Measurements from ENCODE around the gene KRTAP19-6. TPM values are rescaled to one million over a fixed set of nuclear protein-coding genes. Genes with fewer than 3 reads are reported as not detected.

KRTAP19-6 gene
- total RNA-seq, 1 donor from 2014 or later = not detected

- ATAC-seq (ENCODE audit: low read depth) (no peak), DNase-seq (no peak)
- H3K27me3 Mint-ChIP-seq = no peaks in the 10 kb centered on the region
- no peaks in the 10 kb centered on the region for H3K36me3 Mint-ChIP-seq (ENCODE audit: low read depth)
- TF ChIP-seq, protein P1, sequence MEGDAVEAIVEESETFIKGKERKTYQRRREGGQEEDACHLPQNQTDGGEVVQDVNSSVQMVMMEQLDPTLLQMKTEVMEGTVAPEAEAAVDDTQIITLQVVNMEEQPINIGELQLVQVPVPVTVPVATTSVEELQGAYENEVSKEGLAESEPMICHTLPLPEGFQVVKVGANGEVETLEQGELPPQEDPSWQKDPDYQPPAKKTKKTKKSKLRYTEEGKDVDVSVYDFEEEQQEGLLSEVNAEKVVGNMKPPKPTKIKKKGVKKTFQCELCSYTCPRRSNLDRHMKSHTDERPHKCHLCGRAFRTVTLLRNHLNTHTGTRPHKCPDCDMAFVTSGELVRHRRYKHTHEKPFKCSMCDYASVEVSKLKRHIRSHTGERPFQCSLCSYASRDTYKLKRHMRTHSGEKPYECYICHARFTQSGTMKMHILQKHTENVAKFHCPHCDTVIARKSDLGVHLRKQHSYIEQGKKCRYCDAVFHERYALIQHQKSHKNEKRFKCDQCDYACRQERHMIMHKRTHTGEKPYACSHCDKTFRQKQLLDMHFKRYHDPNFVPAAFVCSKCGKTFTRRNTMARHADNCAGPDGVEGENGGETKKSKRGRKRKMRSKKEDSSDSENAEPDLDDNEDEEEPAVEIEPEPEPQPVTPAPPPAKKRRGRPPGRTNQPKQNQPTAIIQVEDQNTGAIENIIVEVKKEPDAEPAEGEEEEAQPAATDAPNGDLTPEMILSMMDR (IDR thresholded peaks at IDR 0.05) = no peak
- H3K4me1 Mint-ChIP-seq = no peaks in the 10 kb centered on the region
- no peak within 1 kb of the TSS for H3K4me3 Mint-ChIP-seq
- ChIA-PET CTCF (no interaction called here), POLR2A (no interaction called here)
- H3K27ac Mint-ChIP-seq = no peak within 1 kb of the TSS
- intact Hi-C loops (cut with micrococcal nuclease) = no loop called here
- H3K9me3 Mint-ChIP-seq = peaks cover 5% of the 10 kb centered on the region
These were observed 39.6 kb downstream of the KRTAP19-6 start, which contains the start of gene KRTAP19-5 for GRCh38 chr21:30502041-30502440. Gene KRTAP19-5, minus strand, starts transcription at chr21:30502141. Its CDS starts 51 bp downstream, at chr21:30502090.

DNA sequence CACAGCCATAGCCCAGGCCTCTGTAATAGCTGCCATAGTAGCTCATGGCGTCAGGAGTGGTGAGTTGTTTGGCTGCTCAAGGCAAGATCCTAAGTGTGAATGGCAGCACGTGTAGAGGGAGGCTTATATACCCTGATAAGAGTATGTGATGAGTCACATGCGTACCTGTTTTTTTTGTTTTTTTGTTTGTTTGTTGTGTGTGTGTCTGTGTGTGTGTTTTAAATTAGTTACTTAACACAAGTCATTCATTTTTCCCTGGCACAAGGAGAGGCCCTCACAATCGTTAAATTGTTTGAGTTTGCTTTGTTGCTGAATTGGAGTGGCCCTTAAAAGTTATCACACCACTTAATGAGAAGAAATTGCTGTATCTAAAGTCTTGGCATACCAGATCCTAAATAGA, 44.6 kb downstream of the KRTAP19-6 start, which contains the start of gene KRTAP19-4:
KRTAP19-4 (minus strand) TSS at position 101 of the 400 bp plus-strand sequence; CDS start at position 46, 55 bp downstream.
- no peak within 1 kb of the TSS for H3K4me3 Mint-ChIP-seq
- intact Hi-C loops (cut with micrococcal nuclease) = loop anchor here (10.0 kb wide), 1 partner anchor 52 kb away; the partner anchor contains the start of gene KRTAP15-1
- peaks cover 5% of the 10 kb centered on the region for H3K9me3 Mint-ChIP-seq
- TF ChIP-seq, protein P1 (IDR thresholded peaks at IDR 0.05) = no peak
- DNase-seq (no peak), ATAC-seq (ENCODE audit: low read depth) (no peak)
- ChIA-PET CTCF (no interaction called here), POLR2A (no interaction called here)
- no peaks in the 10 kb centered on the region for H3K36me3 Mint-ChIP-seq (ENCODE audit: low read depth)
- no peaks in the 10 kb centered on the region for H3K4me1 Mint-ChIP-seq
- no peaks in the 10 kb centered on the region for H3K27me3 Mint-ChIP-seq
- no peak within 1 kb of the TSS for H3K27ac Mint-ChIP-seq

DNA sequence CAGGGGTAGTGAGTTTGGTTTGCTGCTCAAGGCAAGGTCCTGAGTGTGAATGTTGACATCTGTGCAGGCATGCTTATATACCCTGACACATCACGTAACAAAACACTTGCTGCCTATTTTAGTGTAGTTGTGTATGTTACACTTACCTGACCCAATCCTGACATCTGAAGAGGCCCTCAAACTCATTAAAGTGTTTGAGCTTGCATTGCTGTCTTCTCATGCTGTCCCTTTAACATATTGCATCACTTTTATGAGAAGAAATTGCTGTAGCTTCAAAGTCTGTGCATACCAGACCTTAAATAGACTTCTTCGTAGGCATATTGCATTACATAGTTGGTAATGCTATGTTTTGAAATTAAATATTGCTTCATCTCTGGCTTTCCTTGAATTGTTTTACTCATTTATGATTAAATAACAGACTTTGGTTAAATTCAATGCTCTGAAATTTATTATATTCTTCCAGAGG, 49.7 kb downstream of the KRTAP19-6 start, which contains the start of gene KRTAP19-3:
KRTAP19-3 (minus strand) TSS at position 51 of the 466 bp plus-strand sequence. CDS start 56 bp downstream, outside the sequence.
- Mint-ChIP-seq H3K27me3 (no peaks in the 10 kb centered on the region), H3K36me3 (ENCODE audit: low read depth) (no peaks in the 10 kb centered on the region), H3K4me1 (no peaks in the 10 kb centered on the region), H3K9me3 (peaks cover 2% of the 10 kb centered on the region), H3K4me3 (no peak within 1 kb of the TSS), H3K27ac (no peak within 1 kb of the TSS)
- intact Hi-C loops (cut with micrococcal nuclease) = loop anchor here (10.0 kb wide), 1 partner anchor 47 kb away; the partner anchor contains the start of gene KRTAP15-1
- DNase-seq = no peak
- POLR2A ChIA-PET = no interaction called here
- no peak for ATAC-seq (ENCODE audit: low read depth)
- CTCF ChIA-PET = no interaction called here
- TF ChIP-seq, protein P1 (IDR thresholded peaks at IDR 0.05) = no peak

Other genes with a start within 250 kb of the KRTAP19-6 start
- not detected in 2 replicates for gene KRTAP26-1, start 221.5 kb downstream of the KRTAP19-6 start, total RNA-seq
- gene KRTAP27-1, start 204.2 kb downstream of the KRTAP19-6 start, total RNA-seq = not detected in 2 replicates
- not detected in 2 replicates for gene KRTAP23-1, start 193.3 kb downstream of the KRTAP19-6 start, total RNA-seq
- gene KRTAP13-2, start 169.6 kb downstream of the KRTAP19-6 start, total RNA-seq = not detected in 2 replicates
- gene KRTAP13-1, start 145.8 kb downstream of the KRTAP19-6 start, total RNA-seq = not detected in 2 replicates
- gene KRTAP13-3, start 115.9 kb downstream of the KRTAP19-6 start, total RNA-seq = not detected in 2 replicates
- not detected in 2 replicates for gene KRTAP13-4, start 111.6 kb downstream of the KRTAP19-6 start, total RNA-seq
- gene KRTAP15-1, start 101.6 kb downstream of the KRTAP19-6 start, total RNA-seq = not detected in 2 replicates
- gene KRTAP19-1, start 61.5 kb downstream of the KRTAP19-6 start, total RNA-seq = not detected in 2 replicates
- gene KRTAP19-2, start 54.4 kb downstream of the KRTAP19-6 start, total RNA-seq = not detected in 2 replicates
- gene KRTAP19-3, start 49.9 kb downstream of the KRTAP19-6 start, total RNA-seq = not detected in 2 replicates
- gene KRTAP19-4, start 44.7 kb downstream of the KRTAP19-6 start, total RNA-seq = not detected in 2 replicates
- gene KRTAP19-5, start 39.7 kb downstream of the KRTAP19-6 start, total RNA-seq = not detected in 2 replicates
- not detected in 2 replicates for gene KRTAP19-7, start 19.4 kb upstream of the KRTAP19-6 start, total RNA-seq
- not detected in 2 replicates for gene KRTAP22-2, start 48.5 kb upstream of the KRTAP19-6 start, total RNA-seq
- not detected in 2 replicates for gene KRTAP6-3, start 50.6 kb upstream of the KRTAP19-6 start, total RNA-seq
- gene KRTAP6-2, start 57.0 kb upstream of the KRTAP19-6 start, total RNA-seq = not detected in 2 replicates
- not detected in 2 replicates for gene KRTAP22-1, start 59.2 kb upstream of the KRTAP19-6 start, total RNA-seq
- gene KRTAP6-1, start 72.1 kb upstream of the KRTAP19-6 start, total RNA-seq = not detected in 2 replicates
- not detected in 2 replicates for gene KRTAP20-1, start 74.6 kb upstream of the KRTAP19-6 start, total RNA-seq
- gene KRTAP20-4, start 78.8 kb upstream of the KRTAP19-6 start, total RNA-seq = not detected in 2 replicates
- not detected in 2 replicates for gene KRTAP20-2, start 93.3 kb upstream of the KRTAP19-6 start, total RNA-seq
- not detected in 2 replicates for gene KRTAP20-3, start 101.0 kb upstream of the KRTAP19-6 start, total RNA-seq
- not detected in 2 replicates for gene KRTAP21-3, start 176.9 kb upstream of the KRTAP19-6 start, total RNA-seq
- gene KRTAP21-2, start 205.4 kb upstream of the KRTAP19-6 start, total RNA-seq = not detected in 2 replicates
- not detected in 2 replicates for gene KRTAP21-1, start 213.6 kb upstream of the KRTAP19-6 start, total RNA-seq